GM12875 (cell line): Measurements from ENCODE around the gene LNPEP.
A peak's percentile ranks its signal among the peaks of the same experiment; 100 is the strongest.

Experiments
- H3K4me3 ChIP-seq: one replicate; pipeline ENCODE4 v1.5.1; 2011; ENCODE audit warnings: low read depth, low read length, control low read depth
- CTCF ChIP-seq: IDR thresholded peaks from 2 replicates; pipeline ENCODE4 v1.5.1; 2011; ENCODE audit warnings: low read depth, mild to moderate bottlenecking, control low read depth, inconsistent platforms, low read length, moderate library complexity, borderline replicate concordance; ENCODE audit not compliant: insufficient read depth

Gene LNPEP

GRCh38 chr5:96997265-96997859 is 61.5 kb downstream of the LNPEP start:
- 0 out of 2 replicates have a peak, but pooled peaks have one; percentile 11 for TF ChIP-seq CTCF
- H3K4me3 ChIP-seq = no peak overlapping the region

- no peak for TF ChIP-seq CTCF
- no peak overlapping the region for H3K4me3 ChIP-seq
Measured at GRCh38 chr5:96999856-97000255, 64.0 kb downstream of the LNPEP start.

- no peak for TF ChIP-seq CTCF
- H3K4me3 ChIP-seq = no peak overlapping the region
Measured at GRCh38 chr5:97000391-97000790, 64.5 kb downstream of the LNPEP start.

- no peak for TF ChIP-seq CTCF
- no peak overlapping the region for H3K4me3 ChIP-seq
Measured at GRCh38 chr5:97002983-97003382, 67.1 kb downstream of the LNPEP start.

- H3K4me3 ChIP-seq = no peak overlapping the region
- TF ChIP-seq CTCF = no peak
Measured at GRCh38 chr5:97004423-97005060, 68.7 kb downstream of the LNPEP start.

GRCh38 chr5:97006454-97007060 is 70.7 kb downstream of the LNPEP start:
- H3K4me3 ChIP-seq = no peak overlapping the region
- no peak for TF ChIP-seq CTCF
